Stimulated activated CD8-positive, alpha-beta memory T cell treated with anti-CD3 and anti-CD28 coated beads, Interleukin-4, amount 100 ng/mL, for 48 hours (primary cell): ENCODE measurements around the gene BABAM2.
"Not testable (repeated sequence)": the region's sequence is repeated elsewhere in the genome, so short reads cannot be mapped to it uniquely, and the experiment has no call there.

Experiments
- DNase-seq: peaks from one replicate; pipeline ENCODE4 v3.0.0-alpha.2; 2020

BABAM2 gene

GRCh38 chr2:27988718-27989117 lies 98.2 kb downstream of the BABAM2 start:
- DNase-seq: no peak

- no peak for DNase-seq
These were observed 98.6 kb downstream of the BABAM2 start for GRCh38 chr2:27989149-27989548.

- no peak for DNase-seq
These were observed 99.6 kb downstream of the BABAM2 start for GRCh38 chr2:27990030-27990590.

- no peak for DNase-seq
These were observed 100.6 kb downstream of the BABAM2 start for GRCh38 chr2:27991146-27991545.

- DNase-seq: no peak
These were observed 102.4 kb downstream of the BABAM2 start for GRCh38 chr2:27992787-27993401.

- DNase-seq: no peak
These were observed 102.9 kb downstream of the BABAM2 start for GRCh38 chr2:27993402-27993787.

GRCh38 chr2:27993950-27994728 lies 103.6 kb downstream of the BABAM2 start:
- DNase-seq: no peak

GRCh38 chr2:27996156-27996922 lies 105.8 kb downstream of the BABAM2 start:
- no peak for DNase-seq

- DNase-seq: no peak
These were observed 109.8 kb downstream of the BABAM2 start for GRCh38 chr2:28000287-28000686.

- DNase-seq: no peak
These were observed 111.7 kb downstream of the BABAM2 start for GRCh38 chr2:28002181-28002580.

- DNase-seq: peak; percentile 35
These were observed 113.6 kb downstream of the BABAM2 start for GRCh38 chr2:28004086-28004485.

- DNase-seq: no peak
These were observed 119.2 kb downstream of the BABAM2 start for GRCh38 chr2:28009732-28010131.

GRCh38 chr2:28011322-28011737 lies 120.8 kb downstream of the BABAM2 start:
- DNase-seq: no peak

GRCh38 chr2:28018474-28018873 lies 127.9 kb downstream of the BABAM2 start:
- DNase-seq: not testable (repeated sequence)

- not testable (repeated sequence) for DNase-seq
These were observed 129.0 kb downstream of the BABAM2 start for GRCh38 chr2:28019521-28019920.

GRCh38 chr2:28021898-28022297 lies 131.4 kb downstream of the BABAM2 start:
- no peak for DNase-seq

- DNase-seq: no peak
These were observed 134.6 kb downstream of the BABAM2 start for GRCh38 chr2:28025123-28025522.

- not testable (repeated sequence) for DNase-seq
These were observed 135.7 kb downstream of the BABAM2 start for GRCh38 chr2:28026230-28026629.

- DNase-seq: no peak
These were observed 137.5 kb downstream of the BABAM2 start for GRCh38 chr2:28028025-28028424.

- DNase-seq: no peak
These were observed 140.1 kb downstream of the BABAM2 start for GRCh38 chr2:28030600-28030999.

- no peak for DNase-seq
These were observed 142.3 kb downstream of the BABAM2 start for GRCh38 chr2:28032816-28033215.

- no peak for DNase-seq
These were observed 144.2 kb downstream of the BABAM2 start for GRCh38 chr2:28034696-28035095.

GRCh38 chr2:28035163-28035690 lies 144.7 kb downstream of the BABAM2 start:
- DNase-seq: no peak
